ENCODE data around the gene FAM204A.

DNA sequence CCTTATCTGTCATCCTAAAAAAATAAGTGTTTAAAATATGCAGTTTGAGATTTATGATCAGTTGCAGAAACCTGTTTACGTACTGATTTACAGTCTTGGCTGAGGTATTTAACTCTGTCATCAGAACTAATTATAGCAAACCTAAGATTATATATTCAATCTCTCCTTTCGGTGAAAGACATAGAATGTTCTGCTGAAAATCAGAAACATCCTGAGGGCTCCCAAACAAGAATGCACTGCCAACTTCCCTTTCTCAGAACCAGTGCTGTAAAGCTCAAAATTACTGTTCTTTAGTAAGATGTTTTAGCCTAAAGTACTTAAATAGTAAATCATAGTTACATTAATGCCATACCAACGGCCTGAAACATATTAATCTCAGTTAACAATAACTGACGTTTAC is 34.3 kb downstream of the FAM204A start:
- TF ChIP-seq, protein P1, sequence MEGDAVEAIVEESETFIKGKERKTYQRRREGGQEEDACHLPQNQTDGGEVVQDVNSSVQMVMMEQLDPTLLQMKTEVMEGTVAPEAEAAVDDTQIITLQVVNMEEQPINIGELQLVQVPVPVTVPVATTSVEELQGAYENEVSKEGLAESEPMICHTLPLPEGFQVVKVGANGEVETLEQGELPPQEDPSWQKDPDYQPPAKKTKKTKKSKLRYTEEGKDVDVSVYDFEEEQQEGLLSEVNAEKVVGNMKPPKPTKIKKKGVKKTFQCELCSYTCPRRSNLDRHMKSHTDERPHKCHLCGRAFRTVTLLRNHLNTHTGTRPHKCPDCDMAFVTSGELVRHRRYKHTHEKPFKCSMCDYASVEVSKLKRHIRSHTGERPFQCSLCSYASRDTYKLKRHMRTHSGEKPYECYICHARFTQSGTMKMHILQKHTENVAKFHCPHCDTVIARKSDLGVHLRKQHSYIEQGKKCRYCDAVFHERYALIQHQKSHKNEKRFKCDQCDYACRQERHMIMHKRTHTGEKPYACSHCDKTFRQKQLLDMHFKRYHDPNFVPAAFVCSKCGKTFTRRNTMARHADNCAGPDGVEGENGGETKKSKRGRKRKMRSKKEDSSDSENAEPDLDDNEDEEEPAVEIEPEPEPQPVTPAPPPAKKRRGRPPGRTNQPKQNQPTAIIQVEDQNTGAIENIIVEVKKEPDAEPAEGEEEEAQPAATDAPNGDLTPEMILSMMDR (conservative IDR thresholded peaks at IDR 0.05): no peak
- no peak for TF ChIP-seq EZH2 (IDR thresholded peaks at IDR 0.05; ENCODE audit: low read depth)
